ENCODE results near the gene ERBB4.

- no peak for TF ChIP-seq POLR2A (IDR thresholded peaks at IDR 0.05)
- TF ChIP-seq CTCF (IDR thresholded peaks at IDR 0.05), result no peak
These were observed 514.6 kb downstream of the ERBB4 start for GRCh38 chr2:212024040-212024439.

Measured in uterus (tissue), 2 donors.